Glutamatergic neuron (in vitro differentiated cells): Measurements from ENCODE around the gene RPS6KA2. TPM values are rescaled to one million over a fixed set of nuclear protein-coding genes. Genes with fewer than 3 reads are reported as not detected.

Experiments
- DNase-seq: peaks from one replicate; pipeline ENCODE4 v3.0.0; 2022
- H3K27ac Mint-ChIP-seq: one replicate; pipeline ENCODE4 v1.8.0; 2020; ENCODE audit warnings: mild to moderate bottlenecking, mixed read lengths, inconsistent platforms; ENCODE audit not compliant: unreplicated experiment
- H3K27me3 Mint-ChIP-seq: one replicate; pipeline ENCODE4 v1.8.0; 2020; ENCODE audit warnings: mild to moderate bottlenecking, moderate library complexity, mixed read lengths, inconsistent platforms; ENCODE audit not compliant: unreplicated experiment
- H3K36me3 Mint-ChIP-seq: one replicate; pipeline ENCODE4 v1.8.0; 2020; ENCODE audit warnings: mild to moderate bottlenecking, mixed read lengths, inconsistent platforms; ENCODE audit not compliant: unreplicated experiment
- H3K4me1 Mint-ChIP-seq: one replicate; pipeline ENCODE4 v1.8.0; 2020; ENCODE audit warnings: mild to moderate bottlenecking, low read depth, mixed read lengths, inconsistent platforms; ENCODE audit not compliant: unreplicated experiment
- H3K4me3 Mint-ChIP-seq: one replicate; pipeline ENCODE4 v1.8.0; 2020; ENCODE audit warnings: mild to moderate bottlenecking, mixed read lengths, inconsistent platforms; ENCODE audit not compliant: unreplicated experiment
- H3K9me3 Mint-ChIP-seq: one replicate; pipeline ENCODE4 v1.8.0; 2020; ENCODE audit warnings: mild to moderate bottlenecking, moderate library complexity, mixed read lengths, inconsistent platforms; ENCODE audit not compliant: unreplicated experiment
- CTCF ChIP-seq: fragments of 200-600 bp; sonication (generic); IDR thresholded peaks from one replicate; pipeline ENCODE4 v1.5.0; 2021; ENCODE audit not compliant: partially characterized antibody, unreplicated experiment
- total RNA-seq: library from RNA; stranded (reverse); fragmentation: NEBNext Ultra II Directional; extraction: Animal tissue kit (Norgen Biotek cat#: 25700); gene quantifications from one replicate; pipeline ENCODE4 v1.2.1, GENCODE V29; 2021; ENCODE audit not compliant: unreplicated experiment

RPS6KA2 gene
- total RNA-seq, 1 donor from 2014 or later, result 109 TPM

DNA sequence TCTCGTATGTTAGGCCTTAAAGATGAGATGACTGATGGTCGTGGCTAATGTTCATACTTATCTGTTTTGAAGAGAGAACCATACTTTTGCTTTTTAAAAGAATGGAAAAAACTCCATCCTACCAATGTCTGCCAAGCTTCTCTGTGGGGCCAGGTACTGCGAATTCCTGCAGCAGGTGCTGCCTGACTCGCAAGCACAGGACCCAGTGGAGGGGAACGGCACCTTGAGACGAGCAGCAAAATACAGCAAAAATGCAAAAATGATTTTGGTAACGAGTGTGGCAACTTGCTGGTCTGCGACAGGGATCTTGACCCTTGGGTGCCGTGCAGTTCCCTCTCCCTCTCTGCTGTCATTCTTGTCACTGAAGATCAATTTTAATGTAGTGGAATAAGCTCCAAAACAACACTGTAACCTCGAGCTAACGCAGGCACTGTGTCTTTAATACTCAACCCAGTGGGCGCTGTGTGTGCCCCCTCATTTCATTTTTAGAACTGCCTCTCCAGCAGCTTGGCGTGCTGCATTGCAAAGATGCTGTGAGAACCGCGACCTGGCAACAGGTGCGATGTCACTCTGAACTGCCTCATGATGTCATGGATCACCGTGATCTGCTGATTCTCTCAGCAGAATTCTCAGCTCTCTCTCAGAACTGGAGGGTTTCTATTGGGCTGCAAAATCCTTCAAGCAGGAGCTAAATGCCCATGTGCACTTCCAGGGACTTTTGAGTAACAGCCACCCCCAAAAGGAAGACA is 92.2 kb downstream of the RPS6KA2 start:
- peaks cover 3% of the 10 kb centered on the region for H3K9me3 Mint-ChIP-seq
- TF ChIP-seq CTCF, result no peak
- H3K27me3 Mint-ChIP-seq, result no peaks in the 10 kb centered on the region
- H3K36me3 Mint-ChIP-seq, result peaks cover 6% of the 10 kb centered on the region
- peaks cover 7% of the 10 kb centered on the region for H3K4me1 Mint-ChIP-seq
- no peak overlapping the region for H3K27ac Mint-ChIP-seq
- no peak for DNase-seq
- no peak overlapping the region for H3K4me3 Mint-ChIP-seq

DNA sequence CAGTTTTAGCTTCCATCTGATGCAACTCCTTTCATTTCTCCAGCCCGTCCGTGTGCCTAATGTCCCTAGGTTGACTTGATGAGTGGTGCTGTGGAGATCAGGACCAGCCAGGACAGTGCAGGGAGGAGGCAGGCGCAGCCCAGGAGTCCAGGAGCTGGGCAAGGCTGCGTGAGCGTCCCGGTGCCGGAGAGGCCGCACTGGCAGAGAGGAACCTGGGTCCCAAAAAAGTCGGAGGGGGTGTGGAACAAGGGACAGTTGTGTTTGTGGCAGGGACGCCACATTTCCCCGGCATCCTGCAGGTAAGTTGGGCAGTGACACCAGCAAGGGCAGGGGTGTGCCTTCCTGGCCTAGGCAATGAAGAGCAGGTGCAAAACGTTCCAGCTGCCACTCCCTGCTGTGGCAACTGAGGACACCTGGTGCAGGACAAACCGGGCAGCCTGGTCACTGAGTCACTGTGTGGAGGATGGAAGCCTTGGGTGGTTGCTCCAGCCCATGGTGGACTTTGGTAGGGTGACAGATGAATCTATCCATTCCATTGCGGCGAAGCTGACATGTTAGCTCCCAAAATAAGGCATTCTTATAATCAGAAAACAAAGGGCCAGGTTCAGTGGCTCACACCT is 93.7 kb downstream of the RPS6KA2 start:
- no peak overlapping the region for H3K27ac Mint-ChIP-seq
- DNase-seq, result no peak
- H3K4me3 Mint-ChIP-seq, result no peak overlapping the region
- peaks cover 10% of the 10 kb centered on the region for H3K36me3 Mint-ChIP-seq
- H3K27me3 Mint-ChIP-seq, result no peaks in the 10 kb centered on the region
- TF ChIP-seq CTCF, result no peak
- peaks cover 3% of the 10 kb centered on the region for H3K9me3 Mint-ChIP-seq
- no peaks in the 10 kb centered on the region for H3K4me1 Mint-ChIP-seq

DNA sequence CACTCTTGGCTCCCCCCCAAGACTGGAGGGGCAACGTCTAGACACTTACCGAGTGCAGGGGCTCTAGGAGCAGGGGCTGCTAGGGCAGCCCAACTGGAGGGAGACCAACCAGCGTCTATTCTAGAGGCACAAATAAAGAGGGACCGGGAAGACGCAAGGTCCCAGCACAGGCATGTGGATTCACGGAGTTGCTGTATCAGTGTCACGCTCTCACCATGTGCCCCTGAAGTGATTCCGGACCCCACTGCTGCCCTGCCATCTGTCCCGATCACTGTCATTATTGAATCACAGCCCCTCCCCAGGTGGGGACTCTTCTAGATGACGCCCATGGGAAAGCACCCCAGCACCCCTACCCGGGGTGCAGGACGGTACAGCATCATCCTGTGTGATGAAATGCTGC is 94.7 kb downstream of the RPS6KA2 start:
- H3K27me3 Mint-ChIP-seq, result no peaks in the 10 kb centered on the region
- no peak overlapping the region for H3K27ac Mint-ChIP-seq
- peaks cover 4% of the 10 kb centered on the region for H3K4me1 Mint-ChIP-seq
- H3K4me3 Mint-ChIP-seq, result no peak overlapping the region
- no peak for DNase-seq
- H3K36me3 Mint-ChIP-seq, result peaks cover 14% of the 10 kb centered on the region
- peaks cover 3% of the 10 kb centered on the region for H3K9me3 Mint-ChIP-seq
- TF ChIP-seq CTCF, result no peak

DNA sequence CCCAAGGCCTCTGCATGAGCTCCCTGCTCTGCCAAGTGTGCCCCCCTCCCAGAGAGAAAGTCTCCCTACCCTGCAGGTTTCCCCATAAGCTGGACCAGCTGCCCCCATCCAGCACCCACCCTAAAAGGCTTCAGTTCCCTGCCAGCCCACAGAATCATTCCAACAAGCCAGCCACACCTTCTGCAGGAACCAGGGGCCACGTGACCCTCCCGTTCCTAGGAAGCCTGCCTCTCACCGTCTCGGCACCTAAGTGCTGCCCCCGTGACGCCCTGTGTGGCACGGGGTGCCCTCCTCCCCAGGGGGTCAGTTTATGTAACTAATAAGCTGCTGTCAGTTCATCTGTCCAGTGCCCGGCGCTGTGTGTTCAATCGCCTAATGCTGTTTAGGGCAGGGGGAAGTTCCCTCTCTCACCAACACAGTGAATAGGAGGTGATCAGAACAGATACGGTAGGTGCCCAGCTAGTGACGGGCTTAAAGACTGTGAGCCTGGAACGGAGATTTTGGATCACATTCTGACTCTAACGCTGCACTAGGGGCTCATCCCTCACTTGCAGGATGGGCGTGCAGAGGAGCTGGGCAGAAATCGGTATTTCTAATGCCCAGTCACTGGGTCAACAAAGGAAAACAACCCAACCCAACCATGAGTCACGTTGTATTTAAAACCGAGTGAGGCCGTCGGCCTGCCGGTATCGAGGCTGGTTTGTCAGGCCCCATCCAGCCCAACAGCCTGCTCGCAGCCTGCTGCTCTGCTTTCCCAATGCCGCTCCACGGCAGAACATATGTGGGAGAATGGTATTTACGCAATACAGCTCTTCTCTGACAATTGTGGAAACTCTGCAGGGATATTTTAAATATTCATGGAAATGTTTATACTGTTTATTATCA is 96.6 kb downstream of the RPS6KA2 start:
- no peak for TF ChIP-seq CTCF
- peaks cover 4% of the 10 kb centered on the region for H3K4me1 Mint-ChIP-seq
- peaks cover 4% of the 10 kb centered on the region for H3K9me3 Mint-ChIP-seq
- no peaks in the 10 kb centered on the region for H3K27me3 Mint-ChIP-seq
- no peak for DNase-seq
- H3K4me3 Mint-ChIP-seq, result no peak overlapping the region
- peaks cover 14% of the 10 kb centered on the region for H3K36me3 Mint-ChIP-seq
- no peak overlapping the region for H3K27ac Mint-ChIP-seq
